HG03097 (cell line): ENCODE data around the gene VN1R5.
"Not testable (repeated sequence)": the region's sequence is repeated elsewhere in the genome, so short reads cannot be mapped to it uniquely, and the experiment has no call there.

Experiments
- ATAC-seq: cut with Tn5 transposase; IDR thresholded peaks from one replicate; pipeline ENCODE4 v1.9.1; 2021; ENCODE audit not compliant: unreplicated experiment, low FRiP score

Gene VN1R5

DNA sequence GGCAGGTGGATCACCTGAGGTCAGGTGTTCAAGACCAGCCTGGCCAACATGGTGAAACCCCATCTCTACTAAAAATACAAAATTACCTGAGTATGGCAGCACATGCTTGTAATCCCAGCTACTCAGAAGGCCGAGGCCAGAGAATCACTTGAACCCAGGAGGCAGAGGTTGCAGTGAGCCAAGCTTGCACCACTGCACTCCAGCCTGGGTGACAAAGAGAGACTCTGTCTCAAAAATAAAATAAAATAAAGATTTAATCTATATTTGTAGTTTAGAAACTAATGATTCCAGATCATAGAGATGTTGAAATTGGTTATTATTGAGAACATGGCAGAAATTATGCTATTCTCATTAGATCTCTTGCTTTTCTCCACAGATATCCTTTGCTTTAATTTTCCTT is at the start of gene VN1R5:
Gene VN1R5, plus strand, starts transcription at position 301 of the 400 bp plus-strand sequence.
- not testable (repeated sequence) for ATAC-seq

DNA sequence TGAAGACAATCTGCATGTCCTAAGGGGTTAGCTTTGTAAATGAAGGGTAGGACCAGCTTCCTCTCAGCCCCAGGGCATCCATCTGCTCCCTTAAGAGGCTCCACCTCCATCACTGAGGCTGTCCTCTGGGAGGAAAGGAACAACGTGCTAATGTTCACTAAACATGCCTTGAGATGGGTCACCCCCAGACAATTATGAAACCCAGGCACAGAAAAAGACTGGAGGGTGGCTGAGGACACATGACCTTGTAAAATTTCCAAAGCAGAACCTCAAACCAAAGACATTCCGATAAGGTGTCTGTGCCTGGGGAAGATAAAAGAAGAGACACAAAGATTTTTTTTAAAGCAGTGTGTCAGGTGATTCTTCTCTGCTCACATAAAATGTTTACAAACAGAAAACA is 46.5 kb upstream of the VN1R5 start:
- ATAC-seq = no peak

DNA sequence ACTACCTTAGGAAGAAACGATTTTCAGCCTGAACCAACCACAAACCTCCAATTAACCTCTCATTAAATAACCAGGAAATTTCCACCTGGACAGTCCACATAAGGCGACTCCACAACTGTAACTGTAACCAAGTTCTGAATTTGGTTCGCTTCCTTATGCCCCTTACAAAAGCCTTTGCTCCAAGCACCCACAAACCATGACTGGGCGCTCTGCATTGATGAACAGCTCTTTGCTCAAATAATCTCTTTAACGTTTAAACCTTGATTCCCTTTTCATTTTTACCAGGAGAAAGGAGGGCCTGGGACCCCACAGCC is 45.9 kb upstream of the VN1R5 start:
- ATAC-seq = peak; percentile 1

DNA sequence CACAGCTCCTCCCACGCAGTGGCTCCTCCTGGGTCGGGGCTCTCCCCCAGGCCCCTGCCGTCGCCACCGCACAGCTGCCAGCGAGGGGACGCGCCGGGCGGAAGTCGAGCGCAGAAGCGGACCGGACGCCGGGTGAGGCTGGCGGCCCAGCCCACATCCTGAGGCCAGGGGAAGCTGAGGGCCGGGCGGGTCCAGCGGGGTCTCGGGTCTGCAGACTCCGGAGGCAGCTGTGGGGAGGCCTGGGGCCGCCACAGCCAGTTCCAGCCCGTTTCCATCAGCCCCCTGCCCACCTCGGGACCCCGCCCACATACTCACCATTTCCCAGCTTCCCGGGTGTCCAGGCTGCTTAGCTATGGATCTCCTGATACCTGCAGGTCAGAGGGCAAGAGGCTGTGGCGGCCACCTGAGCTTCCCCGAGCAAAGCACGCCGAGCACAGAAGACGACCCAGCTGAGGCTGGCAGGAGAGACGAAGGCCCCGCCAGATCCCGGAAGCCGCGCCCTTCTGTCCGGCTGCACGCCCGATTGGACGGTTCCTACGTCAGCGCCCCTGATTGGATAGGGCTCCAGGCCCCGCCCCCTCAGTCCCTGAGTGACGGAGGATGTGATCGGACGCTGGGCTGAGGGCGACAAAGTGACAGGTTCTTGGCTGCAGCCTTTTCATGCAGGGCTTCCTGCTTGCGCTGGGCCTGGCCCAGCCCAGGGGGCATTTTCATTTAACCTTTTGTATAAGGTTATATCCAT is 45.3 kb upstream of the VN1R5 start:
- peak; percentile 91 for ATAC-seq

DNA sequence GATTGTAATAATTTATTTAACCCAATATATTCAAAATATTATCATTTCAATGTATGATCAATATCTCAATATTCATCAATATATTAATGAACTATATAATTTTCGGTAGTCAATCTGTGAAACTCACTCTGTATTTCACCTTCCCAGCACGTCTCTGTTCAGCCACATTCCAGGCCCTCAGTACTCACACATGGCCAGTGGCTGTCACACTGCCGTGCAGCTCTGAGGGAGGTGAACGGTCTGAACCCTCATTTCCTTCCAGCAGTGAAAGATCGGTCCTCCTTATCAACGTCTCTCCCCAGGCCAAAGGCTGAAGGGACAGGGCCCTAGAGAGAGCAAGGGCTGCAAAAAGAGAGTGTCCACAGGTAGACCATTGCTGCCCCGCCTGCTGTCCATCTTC is 44.5 kb upstream of the VN1R5 start:
- no peak for ATAC-seq

DNA sequence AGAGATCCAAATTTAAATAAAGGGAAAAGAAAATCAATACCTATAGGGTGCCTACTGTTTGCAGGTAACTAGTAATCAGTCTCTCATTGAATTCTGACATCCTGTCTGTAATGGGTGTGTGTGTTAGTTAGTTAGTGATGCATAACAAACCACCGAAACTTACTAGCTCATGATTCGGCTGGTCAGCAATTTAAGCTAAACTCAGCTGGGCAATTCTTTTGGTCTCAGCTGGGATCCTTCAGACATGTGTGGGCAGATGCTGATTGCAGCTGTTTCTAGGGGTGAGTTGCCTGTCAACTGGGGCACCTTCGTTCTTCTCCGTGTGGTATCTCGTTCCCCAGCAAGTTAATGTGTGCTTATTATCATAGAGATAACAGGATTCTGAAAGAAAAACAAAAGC is 43.9 kb upstream of the VN1R5 start:
- ATAC-seq = peak; percentile 61

DNA sequence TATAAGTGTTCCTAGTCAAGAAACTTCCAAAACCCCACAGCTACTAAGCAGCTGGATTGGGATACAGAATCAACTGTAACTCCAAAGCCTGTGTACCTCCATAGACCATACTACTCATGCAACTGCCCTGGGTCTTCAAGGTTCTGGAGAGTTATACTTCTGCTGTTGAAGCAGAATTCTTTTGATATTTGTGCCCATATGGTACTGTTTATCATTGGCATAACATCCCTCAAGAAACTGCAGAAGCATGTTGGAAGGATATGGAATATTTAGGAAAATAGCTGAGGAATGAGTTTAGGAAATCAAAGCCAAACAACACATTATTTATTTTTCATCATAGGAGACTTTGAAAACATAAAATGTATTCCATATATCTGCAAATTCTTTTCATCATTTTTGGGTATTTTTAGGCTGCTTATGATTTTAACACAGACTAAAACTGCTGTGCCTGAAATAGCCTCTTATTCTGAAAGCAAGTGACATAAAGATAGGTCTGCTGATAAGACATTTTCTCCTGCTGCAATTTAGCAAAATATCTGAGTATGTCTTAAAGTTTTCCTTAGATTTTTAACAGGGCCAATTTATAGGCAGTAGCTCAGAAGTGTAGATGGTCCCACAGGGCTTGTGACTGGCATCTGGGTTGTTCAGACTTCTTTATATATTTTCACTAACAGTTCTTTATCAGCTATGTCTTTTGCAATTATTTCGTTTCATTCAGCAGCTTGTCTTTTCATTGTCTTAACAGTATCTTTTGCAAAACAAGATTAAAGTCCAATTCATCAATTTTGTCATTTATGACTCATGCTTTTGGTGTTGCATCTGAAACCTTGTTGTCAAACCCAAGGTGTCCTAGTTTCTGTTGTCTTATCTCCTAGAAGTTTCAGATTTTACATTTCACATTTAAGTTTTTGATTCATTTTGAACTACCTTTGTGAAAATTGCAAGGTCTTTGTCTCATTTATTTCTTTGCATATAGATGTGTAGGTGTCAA is 43.0 kb upstream of the VN1R5 start:
- no peak for ATAC-seq

DNA sequence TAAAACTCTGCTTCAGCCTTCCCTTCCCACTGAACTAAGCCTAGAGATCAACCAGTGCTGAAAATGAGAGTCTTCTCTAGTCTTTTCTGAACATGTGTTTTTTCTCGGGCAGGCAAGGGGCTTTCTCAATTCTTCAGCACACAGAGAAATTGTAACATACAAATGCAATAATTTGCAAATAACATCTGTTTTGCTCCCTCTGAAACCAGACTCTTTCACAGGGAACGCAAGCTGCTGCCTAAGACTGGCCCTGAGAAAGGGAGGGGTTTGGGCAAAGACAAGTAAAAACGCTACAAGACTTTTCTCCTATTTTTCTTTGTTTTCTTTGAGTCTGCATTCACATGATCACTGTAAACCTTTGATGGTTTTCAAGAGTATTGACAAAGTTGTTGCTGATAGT is 39.6 kb upstream of the VN1R5 start:
- ATAC-seq = no peak

DNA sequence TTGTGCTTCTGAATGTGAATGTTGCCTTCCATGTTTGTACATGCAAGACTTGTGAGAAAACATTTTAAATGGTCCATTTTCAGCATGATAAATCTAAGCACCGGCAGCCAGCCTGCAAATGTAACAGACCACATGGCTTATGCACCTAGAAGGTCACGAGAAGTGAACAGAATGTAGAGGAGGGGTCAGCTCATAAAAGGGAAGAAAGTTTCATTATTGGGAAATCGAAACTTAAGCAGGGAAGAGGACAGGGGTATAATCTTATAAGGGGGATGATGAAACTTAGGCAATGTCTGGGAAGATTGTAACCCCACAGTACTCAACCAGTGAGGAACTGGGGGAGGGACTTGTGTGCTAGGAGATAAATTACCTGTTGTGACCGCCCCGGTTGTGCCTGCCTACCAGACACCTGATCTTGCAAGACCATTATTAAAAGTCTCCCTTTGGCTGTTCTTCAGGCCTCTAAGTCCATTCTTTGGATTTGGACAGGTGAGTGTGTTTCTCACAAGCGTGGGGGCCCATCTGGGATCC is 37.7 kb upstream of the VN1R5 start:
- ATAC-seq = no peak

DNA sequence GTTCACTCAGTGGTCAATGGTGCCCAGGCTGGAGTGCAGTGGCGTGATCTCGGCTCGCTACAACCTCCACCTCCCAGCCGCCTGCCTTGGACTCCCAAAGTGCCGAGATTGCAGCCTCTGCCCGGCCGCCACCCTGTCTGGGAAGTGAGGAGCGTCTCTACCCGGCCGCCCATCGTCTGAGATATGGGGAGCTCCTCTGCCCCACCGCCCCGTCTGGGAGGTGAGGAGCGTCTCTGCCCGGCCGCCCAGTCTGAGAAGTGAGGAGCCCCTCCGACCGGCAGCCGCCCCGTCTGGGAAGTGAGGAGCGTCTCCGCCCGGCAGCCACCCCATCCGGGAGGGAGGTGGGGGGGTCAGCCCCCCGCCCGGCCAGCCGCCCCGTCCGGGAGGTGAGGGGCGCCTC is 35.6 kb upstream of the VN1R5 start:
- not testable (repeated sequence) for ATAC-seq

DNA sequence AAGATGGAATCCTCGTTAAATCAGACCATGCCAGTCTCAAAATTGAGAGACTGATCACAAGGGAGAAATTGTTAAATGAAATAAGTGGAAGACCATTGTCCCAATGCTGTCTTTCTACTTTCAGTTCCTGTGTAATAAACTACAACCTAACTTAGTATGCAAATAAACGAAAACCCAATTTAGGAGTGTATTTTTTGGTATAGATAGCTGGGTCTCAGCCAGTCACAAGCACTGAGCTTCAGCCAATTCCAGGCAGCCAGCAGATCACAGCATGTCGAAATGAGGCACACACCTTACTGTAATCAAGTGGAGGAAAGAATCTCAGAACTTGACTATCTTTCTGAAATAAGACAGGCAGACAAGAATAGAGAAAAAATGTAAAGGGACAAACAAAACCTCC is 33.0 kb upstream of the VN1R5 start:
- no peak for ATAC-seq

DNA sequence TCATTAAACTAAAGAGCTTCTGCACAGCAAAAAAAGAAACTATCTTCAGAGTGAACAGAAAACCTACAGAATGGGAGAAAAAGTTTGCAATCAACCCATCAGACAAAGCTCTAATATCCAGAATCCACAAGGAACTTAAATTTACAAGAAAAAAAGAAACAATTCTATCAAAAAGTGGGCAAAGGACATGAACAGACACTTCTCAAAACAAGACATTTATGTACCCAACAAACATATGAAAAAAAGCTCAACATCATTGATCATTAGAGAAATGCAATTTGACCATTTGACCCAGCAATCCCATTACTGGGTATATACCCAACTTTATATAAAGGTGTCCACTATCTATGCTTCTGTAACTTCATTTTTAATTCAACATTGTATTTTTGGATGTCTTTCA is 31.1 kb upstream of the VN1R5 start:
- no peak for ATAC-seq

DNA sequence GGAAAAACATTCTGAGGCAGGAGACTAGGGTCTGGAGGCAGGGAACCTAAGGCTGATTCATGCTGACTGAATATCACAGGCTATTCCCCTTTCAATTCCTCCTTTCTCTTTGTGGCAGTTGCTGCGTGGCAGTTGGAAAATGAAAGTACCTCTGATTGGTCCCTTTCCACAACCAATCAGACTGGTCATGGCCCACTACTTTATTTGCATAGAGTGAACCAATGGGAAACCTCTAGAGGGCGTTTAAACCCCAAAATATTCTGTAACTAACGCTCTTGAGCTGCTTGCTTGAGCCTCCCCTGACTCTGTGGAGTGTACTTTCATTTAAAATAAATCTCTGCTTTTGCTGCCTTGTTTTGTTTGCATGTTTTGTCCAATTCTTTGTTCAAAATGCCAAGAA is 27.7 kb upstream of the VN1R5 start:
- no peak for ATAC-seq

DNA sequence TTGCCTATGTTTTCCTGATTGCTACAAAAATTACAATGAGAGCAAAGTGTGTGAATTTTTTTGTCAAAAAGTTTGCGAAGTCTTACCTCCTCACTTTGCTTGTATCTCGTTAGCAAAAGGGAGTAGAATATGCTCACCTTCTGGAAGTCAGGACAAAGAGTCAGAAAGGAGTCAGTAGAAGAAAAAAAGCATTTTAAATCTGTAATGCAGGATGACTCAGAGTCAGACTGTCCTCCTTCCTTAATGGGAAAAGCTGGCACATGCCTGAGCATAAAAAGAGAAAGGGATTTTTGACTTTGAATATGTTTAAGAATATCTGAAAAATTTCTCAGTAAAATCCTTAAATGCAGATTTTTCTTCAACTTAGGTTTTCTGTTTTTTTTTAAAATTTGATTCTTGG is 14.2 kb upstream of the VN1R5 start:
- no peak for ATAC-seq

DNA sequence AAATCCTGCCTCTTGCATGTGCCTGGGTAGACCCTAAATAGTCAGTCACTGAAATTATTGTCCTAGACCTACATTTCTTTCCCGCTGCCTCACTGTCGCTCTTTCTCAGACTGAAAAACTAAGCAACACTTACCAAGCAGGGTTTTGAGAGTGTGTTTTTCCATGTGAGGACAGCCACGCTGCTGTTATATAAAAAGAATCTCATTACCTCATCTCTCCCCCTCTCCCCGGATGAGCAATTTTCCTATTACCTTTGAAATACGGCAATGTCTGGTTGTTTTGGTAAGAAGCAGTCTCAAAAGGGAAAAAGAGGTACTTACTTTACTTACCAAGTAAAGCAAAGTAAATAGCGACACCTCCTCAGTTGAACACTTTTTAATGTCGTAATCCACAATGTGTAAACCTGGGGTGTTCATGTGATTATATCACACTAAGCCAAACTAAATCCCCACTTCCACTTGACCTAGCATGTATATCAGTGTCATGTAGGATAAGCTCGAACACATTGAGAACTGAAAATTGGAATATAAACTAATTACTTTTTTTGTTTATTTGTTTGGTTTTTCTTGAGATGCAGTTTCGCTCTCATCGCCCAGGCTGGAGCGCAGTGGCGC is 12.2 kb upstream of the VN1R5 start:
- ATAC-seq = no peak

DNA sequence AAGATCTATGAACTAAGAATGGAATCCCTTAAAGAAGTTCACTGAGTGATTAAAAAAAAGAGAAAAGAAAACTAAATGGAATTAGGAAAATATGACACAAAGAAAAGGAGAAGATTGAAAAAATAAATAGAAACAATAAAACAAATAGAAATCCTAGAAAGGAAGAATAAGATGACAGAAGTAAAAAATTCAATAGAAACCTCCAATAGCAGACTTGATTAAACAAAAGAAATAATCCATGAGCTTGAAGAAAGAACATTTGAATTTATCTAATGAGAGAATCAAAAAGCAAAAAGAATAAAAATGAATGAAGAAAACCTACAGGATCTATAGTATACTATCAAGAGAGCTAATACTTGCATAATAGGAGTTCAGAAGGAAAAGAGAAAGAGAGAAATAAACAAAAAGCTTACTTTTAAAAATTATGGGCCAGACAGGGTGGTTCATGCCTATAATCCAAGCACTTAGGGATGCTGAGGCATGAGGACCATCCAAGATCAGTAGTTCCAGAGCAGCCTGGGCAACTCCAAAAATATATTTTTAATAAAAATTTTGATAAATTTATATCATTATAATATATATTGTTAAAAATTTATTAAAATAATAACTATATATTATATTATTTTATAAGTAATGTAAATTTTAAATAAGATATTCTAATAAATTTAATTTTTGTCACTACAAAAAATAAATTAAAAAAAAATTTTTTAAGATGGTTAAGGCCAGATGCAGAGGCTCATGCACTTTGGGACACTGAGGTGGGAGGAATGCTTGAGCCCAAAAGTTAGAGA is 9.4 kb upstream of the VN1R5 start:
- ATAC-seq = no peak

DNA sequence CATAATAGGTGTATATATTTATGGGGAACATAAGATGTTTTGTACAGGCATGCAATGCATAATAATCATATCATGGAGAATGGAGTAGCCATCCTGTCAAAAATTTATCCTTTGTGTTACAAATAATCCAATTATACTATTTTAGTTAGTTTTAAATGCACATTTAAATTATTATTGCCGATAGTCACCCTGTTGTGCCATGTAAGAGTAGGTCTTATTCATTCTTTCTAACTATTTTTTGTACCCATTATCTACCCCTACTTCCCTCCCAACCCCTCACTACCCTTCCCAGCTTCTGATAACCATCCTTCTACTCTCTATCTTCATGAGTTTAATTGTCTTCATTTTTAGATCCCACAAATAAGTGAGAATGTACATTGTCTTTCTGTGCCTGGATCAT is 8.3 kb upstream of the VN1R5 start:
- no peak for ATAC-seq

DNA sequence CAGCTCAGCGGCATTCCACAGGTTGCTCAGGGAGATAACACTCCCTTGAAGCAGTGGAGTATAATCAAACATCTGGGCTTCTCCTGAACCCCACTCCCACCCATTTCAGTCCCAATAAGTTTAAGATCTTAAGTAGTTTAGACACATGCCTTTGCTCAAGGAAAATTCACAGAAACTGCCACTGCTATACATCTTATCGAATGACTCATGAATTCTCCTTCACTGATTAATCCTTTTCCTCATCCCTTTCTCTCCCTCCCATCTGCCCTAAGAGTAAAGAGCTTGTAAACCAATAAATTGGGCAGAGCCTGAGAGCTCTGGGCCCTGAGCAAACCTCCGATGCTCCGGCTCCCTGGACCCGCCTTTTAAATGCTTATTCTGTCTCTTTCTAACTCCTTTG is 10.2 kb downstream of the VN1R5 start:
- no peak for ATAC-seq

DNA sequence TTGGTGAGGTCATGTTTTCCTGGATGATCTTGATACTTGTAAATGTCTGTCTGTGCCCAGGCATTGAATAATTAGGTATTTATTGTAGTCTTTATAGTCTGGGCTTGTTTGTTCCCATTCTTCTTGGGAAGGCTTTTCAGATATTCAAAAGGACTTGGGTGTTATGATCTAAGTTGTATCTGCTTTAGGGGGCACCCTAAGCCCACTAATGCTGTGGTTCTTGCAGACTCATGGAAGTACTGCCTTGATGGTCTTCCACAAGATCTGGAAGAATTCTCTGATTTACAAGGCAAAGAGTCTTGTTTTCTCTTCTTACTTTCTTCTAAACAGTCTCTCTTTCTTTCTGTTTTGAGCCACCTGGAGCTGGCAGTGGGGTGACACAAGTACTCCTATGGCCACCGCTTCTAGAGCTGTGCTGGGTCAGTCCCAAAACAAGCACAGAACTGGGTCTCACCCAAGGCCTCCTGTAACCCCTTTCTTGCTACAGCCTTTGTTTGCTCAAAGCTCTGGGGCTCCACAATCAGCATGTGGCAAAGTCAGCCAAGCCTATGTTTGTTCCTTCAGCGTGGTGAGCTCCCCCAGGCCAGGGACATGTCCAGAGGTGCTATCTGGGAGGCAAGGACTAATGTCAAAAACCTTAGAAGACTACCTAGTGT is 12.6 kb downstream of the VN1R5 start:
- ATAC-seq = no peak

DNA sequence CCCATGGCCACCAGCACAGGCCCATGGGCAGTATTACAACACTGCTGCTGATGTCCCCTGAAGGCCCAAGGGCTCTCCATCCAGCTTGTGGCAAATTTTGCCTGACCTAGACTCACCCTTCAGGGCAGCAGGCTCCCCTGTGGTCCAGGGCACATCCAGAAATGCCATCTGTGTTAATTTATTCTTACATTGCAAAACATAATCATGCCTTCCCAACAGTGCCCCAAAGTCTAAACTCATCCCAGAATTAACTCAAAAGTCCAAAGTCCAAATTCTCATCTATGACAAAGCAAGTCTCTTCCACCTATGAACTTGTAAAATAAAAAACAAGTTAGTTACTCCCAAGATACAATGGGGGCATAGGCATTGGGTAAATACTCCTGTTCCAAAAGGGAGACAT is 13.3 kb downstream of the VN1R5 start:
- no peak for ATAC-seq
